GM23338 (cell line): ENCODE measurements around the gene SPR. TPM values are rescaled to one million over a fixed set of nuclear protein-coding genes. Genes with fewer than 3 reads are reported as not detected.

ENCODE experiments used
- ATAC-seq: fragments of 200-7000 bp; cut with Tn5 transposase; 3 replicates; pipeline ENCODE4 v1.9.1; 2020
- DNase-seq: peaks from one replicate; pipeline ENCODE4 v3.0.0-alpha.2; 2015; ENCODE audit warnings: low spot score
- H2AFZ ChIP-seq: fragments of 200-600 bp; sonication (generic); 2 replicates; pipeline ENCODE4 v1.8.0; 2016; ENCODE audit warnings: antibody characterized with exemption, mild to moderate bottlenecking, moderate library complexity
- H3F3A ChIP-seq: fragments of 200-600 bp; sonication (generic); replicated peaks from 2 replicates; pipeline ENCODE4 v1.8.0; 2017; ENCODE audit warnings: antibody characterized with exemption, mixed run types, low read depth
- H3K27ac ChIP-seq: fragments of 200-600 bp; sonication (generic); 2 replicates; pipeline ENCODE4 v1.6.1; 2016; ENCODE audit warnings: low read depth
- H3K27me3 ChIP-seq: fragments of 200-600 bp; sonication (generic); 2 replicates; pipeline ENCODE4 v1.8.0; 2016; ENCODE audit warnings: mild to moderate bottlenecking, mixed run types, moderate library complexity; ENCODE audit not compliant: insufficient read depth
- H3K36me3 ChIP-seq: fragments of 200-600 bp; sonication (generic); 2 replicates; pipeline ENCODE4 v1.8.0; 2016; ENCODE audit warnings: mild to moderate bottlenecking; ENCODE audit not compliant: insufficient read depth
- H3K4me1 ChIP-seq: fragments of 200-600 bp; sonication (generic); 2 replicates; pipeline ENCODE4 v1.8.0; 2016; ENCODE audit warnings: mild to moderate bottlenecking, moderate library complexity; ENCODE audit not compliant: insufficient read depth
- H3K4me2 ChIP-seq: fragments of 200-600 bp; sonication (generic); 2 replicates; pipeline ENCODE4 v1.7.1; 2017; ENCODE audit warnings: mixed run types
- H3K4me3 ChIP-seq: fragments of 200-600 bp; sonication (generic); 2 replicates; pipeline ENCODE4 v1.6.1; 2016; ENCODE audit warnings: mixed run types
- H3K79me2 ChIP-seq: fragments of 200-600 bp; sonication (generic); replicated peaks from 2 replicates; pipeline ENCODE4 v1.8.0; 2017; ENCODE audit warnings: mild to moderate bottlenecking; ENCODE audit not compliant: insufficient read depth
- H3K9me2 ChIP-seq: fragments of 200-600 bp; sonication (generic); 2 replicates; pipeline ENCODE4 v1.8.0; 2017; ENCODE audit not compliant: insufficient read depth
- H4K20me1 ChIP-seq: fragments of 200-600 bp; sonication (generic); replicated peaks from 2 replicates; pipeline ENCODE4 v1.8.0; 2017; ENCODE audit warnings: mild to moderate bottlenecking; ENCODE audit not compliant: insufficient read depth
- H3K27ac Mint-ChIP-seq: 2 replicates; pipeline ENCODE4 v1.8.0; 2020; ENCODE audit warnings: inconsistent platforms, mild to moderate bottlenecking, moderate library complexity, mixed read lengths
- H3K27me3 Mint-ChIP-seq: 3 replicates; pipeline ENCODE4 v1.8.0; 2022; ENCODE audit warnings: low read depth, mild to moderate bottlenecking, moderate library complexity, mixed read lengths, inconsistent platforms; ENCODE audit not compliant: insufficient read depth, poor library complexity
- H3K36me3 Mint-ChIP-seq: 3 replicates; pipeline ENCODE4 v1.8.0; 2021; ENCODE audit warnings: low read depth, mild to moderate bottlenecking, inconsistent platforms, moderate library complexity, mixed read lengths
- H3K4me1 Mint-ChIP-seq: 3 replicates; pipeline ENCODE4 v1.8.0; 2020; ENCODE audit warnings: mild to moderate bottlenecking, inconsistent platforms, mixed read lengths
- H3K4me3 Mint-ChIP-seq: 3 replicates; pipeline ENCODE4 v1.8.0; 2021; ENCODE audit warnings: moderate library complexity, mild to moderate bottlenecking, inconsistent platforms, mixed read lengths
- H3K9me3 Mint-ChIP-seq: 3 replicates; pipeline ENCODE4 v1.8.0; 2020; ENCODE audit warnings: moderate library complexity, mild to moderate bottlenecking, inconsistent platforms, mixed read lengths
- CREB1 ChIP-seq: fragments of 250-450 bp; sonication (Bioruptor Pico); IDR thresholded peaks from 2 replicates; pipeline ENCODE4 v1.5.0; 2020; ENCODE audit warnings: low read depth, mild to moderate bottlenecking, moderate library complexity
- CTCF ChIP-seq, 2 experiments: fragments of 200-600 bp in 1 of 2; sonication (generic) in 1 of 2; conservative IDR thresholded peaks; 2 replicates each; pipeline versions ENCODE4 v1.5.1 to v1.6.1; 2016 to 2017; ENCODE audit warnings: antibody characterized with exemption in 2 of 2, low read depth in 2 of 2, mild to moderate bottlenecking in 2 of 2, moderate library complexity in 1 of 2
- EZH2 ChIP-seq: fragments of 200-600 bp; sonication (generic); IDR thresholded peaks from one replicate; pipeline ENCODE4 v1.8.0; 2017; ENCODE audit warnings: antibody characterized with exemption, mild to moderate bottlenecking, low read depth; ENCODE audit not compliant: unreplicated experiment
- EZH2phosphoT487 ChIP-seq: fragments of 200-600 bp; sonication (generic); IDR thresholded peaks from one replicate; pipeline ENCODE4 v1.8.1; 2018; ENCODE audit warnings: antibody characterized with exemption; ENCODE audit not compliant: unreplicated experiment
- NANOG ChIP-seq: IDR thresholded peaks from 2 replicates; pipeline ENCODE4 v1.6.1; 2016; ENCODE audit warnings: antibody characterized with exemption, borderline replicate concordance
- REST ChIP-seq: IDR thresholded peaks from one replicate; pipeline ENCODE4 v1.6.1; 2018; ENCODE audit warnings: antibody characterized with exemption; ENCODE audit not compliant: unreplicated experiment
- ZNF331 ChIP-seq: fragments of 250-450 bp; sonication (Bioruptor Pico); IDR thresholded peaks from 2 replicates; pipeline ENCODE4 v1.5.0; 2020; ENCODE audit warnings: low read depth, mild to moderate bottlenecking, moderate library complexity
- ZNF462 ChIP-seq: fragments of 250-450 bp; sonication (Bioruptor Pico); IDR thresholded peaks from 2 replicates; pipeline ENCODE4 v1.5.0; 2020; ENCODE audit warnings: mild to moderate bottlenecking, moderate library complexity
- polyA plus RNA-seq: library from polyadenylated mRNA; unstranded; fragments of >200 nt; fragmentation: Nextera tagmentation; extraction: Ambion mirVana; gene quantifications from 2 replicates; pipeline ENCODE4 v1.2.1, GENCODE V29; 2016
- total RNA-seq: library from RNA; depleted of rRNA; stranded (reverse); fragments of >200 nt; shearing (Covaris generic); gene quantifications from 2 replicates; pipeline ENCODE4 v1.2.3, GENCODE V29; 2014

SPR gene
- total and polyA plus RNA-seq, 2 experiments from 2014 or later: 10.7 to 15.2 TPM

- TF ChIP-seq CTCF (conservative IDR thresholded peaks at IDR 0.05; ENCODE audit: low read depth in 2 of 2) (peak; percentile 68 to 95), EZH2 (no peak), NANOG (no peak), ZNF331 (no peak)
Measured at GRCh38 chr2:72893594-72894319, 6.5 kb downstream of the SPR start (continued).

- H2AFZ ChIP-seq: no peak overlapping the region; the same call in 1 of the 2 replicates
- H3F3A ChIP-seq: no peaks in the 10 kb centered on the region
- peaks cover 23% of the 10 kb centered on the region for H3K4me1 ChIP-seq
- H3K9me3 Mint-ChIP-seq: no peaks in the 10 kb centered on the region
- no peak overlapping the region for H3K4me3 Mint-ChIP-seq
- peaks cover 24% of the 10 kb centered on the region for H3K4me1 Mint-ChIP-seq
- no peak overlapping the region for H3K4me3 ChIP-seq
- H3K27ac Mint-ChIP-seq: no peak overlapping the region
- no peaks in the 10 kb centered on the region for H3K36me3 Mint-ChIP-seq
- H3K9me2 ChIP-seq: no peaks in the 10 kb centered on the region
- DNase-seq: no peak
- no peak for ATAC-seq
- H3K27ac ChIP-seq: no peak overlapping the region
- TF ChIP-seq CREB1: no peak
- no peak for TF ChIP-seq EZH2phosphoT487
- no peak for TF ChIP-seq NANOG
- TF ChIP-seq ZNF462 (CRISPR knock-in tag): no peak
- no peak for TF ChIP-seq REST
- H3K27me3 ChIP-seq: peaks cover 55% of the 10 kb centered on the region
- H3K36me3 ChIP-seq: no peaks in the 10 kb centered on the region
- H4K20me1 ChIP-seq: no peaks in the 10 kb centered on the region
- H3K79me2 ChIP-seq: no peaks in the 10 kb centered on the region
- H3K27me3 Mint-ChIP-seq: peaks cover 26% of the 10 kb centered on the region
- peak overlapping the region; percentile 65 for H3K4me2 ChIP-seq
Measured at GRCh38 chr2:72894514-72894913, 7.3 kb downstream of the SPR start.
